Tibial nerve (tissue), 3 donors: ENCODE data around the gene TAF1.
"Not testable (repeated sequence)": the region's sequence is repeated elsewhere in the genome, so short reads cannot be mapped to it uniquely, and the experiment has no call there.

ENCODE experiments used
- POLR2A ChIP-seq, 2 donors: fragments of 450-650 bp; IDR thresholded peaks; one replicate each; pipeline ENCODE4 v1.6.1; 2017; ENCODE audit warnings: antibody characterized with exemption in 2 of 2, mild to moderate bottlenecking in 2 of 2, moderate library complexity in 2 of 2
- TF ChIP-seq, protein P1 (sequence below), 5 experiments: fragments of 200-600 bp in 3 of 5; fragments of 450-650 bp in 2 of 5; sonication (generic) in 3 of 5; IDR thresholded peaks; one replicate each; pipeline ENCODE4 v1.5.1; 2016 to 2019; ENCODE audit warnings: antibody characterized with exemption in 5 of 5, mild to moderate bottlenecking in 3 of 5, moderate library complexity in 2 of 5

DNA sequence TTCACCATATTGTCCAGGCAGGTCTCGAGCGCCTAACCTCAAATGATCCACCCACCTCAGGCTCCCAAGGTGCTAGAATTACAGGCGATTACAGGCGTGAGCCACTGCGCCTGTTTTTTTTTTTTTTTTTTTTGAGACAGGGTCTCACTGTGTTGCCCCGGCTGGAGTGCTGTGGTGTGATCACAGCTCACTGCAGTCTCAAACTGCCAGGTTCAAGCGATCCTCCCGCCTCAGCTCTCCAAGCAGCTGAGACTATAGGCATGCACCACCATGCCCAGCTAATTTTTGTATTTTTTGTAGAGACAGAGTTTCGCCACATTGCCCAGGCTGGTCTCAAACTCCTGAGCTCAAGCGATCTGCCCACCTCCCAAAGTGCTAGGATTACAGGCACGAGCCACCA lies 41.7 kb upstream of the TAF1 start:
- not testable (repeated sequence) for TF ChIP-seq POLR2A (IDR thresholded peaks at IDR 0.05)
- TF ChIP-seq, protein P1, sequence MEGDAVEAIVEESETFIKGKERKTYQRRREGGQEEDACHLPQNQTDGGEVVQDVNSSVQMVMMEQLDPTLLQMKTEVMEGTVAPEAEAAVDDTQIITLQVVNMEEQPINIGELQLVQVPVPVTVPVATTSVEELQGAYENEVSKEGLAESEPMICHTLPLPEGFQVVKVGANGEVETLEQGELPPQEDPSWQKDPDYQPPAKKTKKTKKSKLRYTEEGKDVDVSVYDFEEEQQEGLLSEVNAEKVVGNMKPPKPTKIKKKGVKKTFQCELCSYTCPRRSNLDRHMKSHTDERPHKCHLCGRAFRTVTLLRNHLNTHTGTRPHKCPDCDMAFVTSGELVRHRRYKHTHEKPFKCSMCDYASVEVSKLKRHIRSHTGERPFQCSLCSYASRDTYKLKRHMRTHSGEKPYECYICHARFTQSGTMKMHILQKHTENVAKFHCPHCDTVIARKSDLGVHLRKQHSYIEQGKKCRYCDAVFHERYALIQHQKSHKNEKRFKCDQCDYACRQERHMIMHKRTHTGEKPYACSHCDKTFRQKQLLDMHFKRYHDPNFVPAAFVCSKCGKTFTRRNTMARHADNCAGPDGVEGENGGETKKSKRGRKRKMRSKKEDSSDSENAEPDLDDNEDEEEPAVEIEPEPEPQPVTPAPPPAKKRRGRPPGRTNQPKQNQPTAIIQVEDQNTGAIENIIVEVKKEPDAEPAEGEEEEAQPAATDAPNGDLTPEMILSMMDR (IDR thresholded peaks at IDR 0.05): not testable (repeated sequence)
